OCI-LY3 (cell line): ENCODE data around the gene MSH6.

ENCODE experiments used
- EZH2phosphoT487 ChIP-seq: fragments of 200-600 bp; shearing (Covaris generic); IDR thresholded peaks from 2 replicates; pipeline ENCODE4 v1.6.1; 2018; ENCODE audit warnings: antibody characterized with exemption, mixed run types, low read depth
- TF ChIP-seq, protein P1 (sequence below): fragments of 200-600, 300-600 bp; sonication (generic); IDR thresholded peaks from 2 replicates; pipeline ENCODE4 v1.5.1; 2014; ENCODE audit warnings: antibody characterized with exemption, low read length, low read depth

DNA sequence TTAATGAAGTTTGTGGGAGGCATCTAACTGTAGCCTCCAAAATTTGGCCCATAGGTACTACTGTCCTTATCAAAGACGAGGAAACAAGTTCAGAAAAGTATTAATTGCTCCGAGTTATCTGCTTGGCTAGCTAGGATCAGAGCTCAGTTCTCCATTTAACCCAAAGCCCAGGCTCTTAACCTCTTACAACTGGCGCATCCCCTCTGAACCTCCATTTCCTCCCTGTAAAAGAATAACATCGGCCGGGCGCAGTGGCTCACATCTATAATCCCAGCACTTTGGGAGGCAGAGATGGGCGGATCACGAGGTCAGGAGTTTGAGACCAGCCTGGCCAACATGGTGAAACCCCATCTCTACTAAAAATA, 3.5 kb upstream of the MSH6 start:
- TF ChIP-seq, protein P1, sequence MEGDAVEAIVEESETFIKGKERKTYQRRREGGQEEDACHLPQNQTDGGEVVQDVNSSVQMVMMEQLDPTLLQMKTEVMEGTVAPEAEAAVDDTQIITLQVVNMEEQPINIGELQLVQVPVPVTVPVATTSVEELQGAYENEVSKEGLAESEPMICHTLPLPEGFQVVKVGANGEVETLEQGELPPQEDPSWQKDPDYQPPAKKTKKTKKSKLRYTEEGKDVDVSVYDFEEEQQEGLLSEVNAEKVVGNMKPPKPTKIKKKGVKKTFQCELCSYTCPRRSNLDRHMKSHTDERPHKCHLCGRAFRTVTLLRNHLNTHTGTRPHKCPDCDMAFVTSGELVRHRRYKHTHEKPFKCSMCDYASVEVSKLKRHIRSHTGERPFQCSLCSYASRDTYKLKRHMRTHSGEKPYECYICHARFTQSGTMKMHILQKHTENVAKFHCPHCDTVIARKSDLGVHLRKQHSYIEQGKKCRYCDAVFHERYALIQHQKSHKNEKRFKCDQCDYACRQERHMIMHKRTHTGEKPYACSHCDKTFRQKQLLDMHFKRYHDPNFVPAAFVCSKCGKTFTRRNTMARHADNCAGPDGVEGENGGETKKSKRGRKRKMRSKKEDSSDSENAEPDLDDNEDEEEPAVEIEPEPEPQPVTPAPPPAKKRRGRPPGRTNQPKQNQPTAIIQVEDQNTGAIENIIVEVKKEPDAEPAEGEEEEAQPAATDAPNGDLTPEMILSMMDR = no peak
- no peak for TF ChIP-seq EZH2phosphoT487
